ENCODE data around the gene COX4I2.
"Not testable (repeated sequence)": the region's sequence is repeated elsewhere in the genome, so short reads cannot be mapped to it uniquely, and the experiment has no call there.

Gene COX4I2

GRCh38 chr20:31666258-31667042 lies 28.7 kb downstream of the COX4I2 start:
- ChIA-PET POLR2A (no interaction called here), CTCF (interaction anchor here (0.6 to 10.7 kb wide), 4 partner anchors 10 to 57 kb away, joined by 4 to 534 read pairs (median 52); partner anchors contain the start of gene BCL2L1)
- H3K4me3 ChIP-seq (ENCODE audit: low read depth, low read length), result no peak overlapping the region
- no peak for DNase-seq (ENCODE audit: low read depth, low spot score)
- TF ChIP-seq, protein P1, sequence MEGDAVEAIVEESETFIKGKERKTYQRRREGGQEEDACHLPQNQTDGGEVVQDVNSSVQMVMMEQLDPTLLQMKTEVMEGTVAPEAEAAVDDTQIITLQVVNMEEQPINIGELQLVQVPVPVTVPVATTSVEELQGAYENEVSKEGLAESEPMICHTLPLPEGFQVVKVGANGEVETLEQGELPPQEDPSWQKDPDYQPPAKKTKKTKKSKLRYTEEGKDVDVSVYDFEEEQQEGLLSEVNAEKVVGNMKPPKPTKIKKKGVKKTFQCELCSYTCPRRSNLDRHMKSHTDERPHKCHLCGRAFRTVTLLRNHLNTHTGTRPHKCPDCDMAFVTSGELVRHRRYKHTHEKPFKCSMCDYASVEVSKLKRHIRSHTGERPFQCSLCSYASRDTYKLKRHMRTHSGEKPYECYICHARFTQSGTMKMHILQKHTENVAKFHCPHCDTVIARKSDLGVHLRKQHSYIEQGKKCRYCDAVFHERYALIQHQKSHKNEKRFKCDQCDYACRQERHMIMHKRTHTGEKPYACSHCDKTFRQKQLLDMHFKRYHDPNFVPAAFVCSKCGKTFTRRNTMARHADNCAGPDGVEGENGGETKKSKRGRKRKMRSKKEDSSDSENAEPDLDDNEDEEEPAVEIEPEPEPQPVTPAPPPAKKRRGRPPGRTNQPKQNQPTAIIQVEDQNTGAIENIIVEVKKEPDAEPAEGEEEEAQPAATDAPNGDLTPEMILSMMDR (IDR thresholded peaks at IDR 0.05; ENCODE audit: insufficient read depth, low read length, missing control alignments), result no peak

GRCh38 chr20:31667315-31668285 lies 29.9 kb downstream of the COX4I2 start:
- no peak overlapping the region for H3K4me3 ChIP-seq (ENCODE audit: low read depth, low read length)
- TF ChIP-seq, protein P1 (IDR thresholded peaks at IDR 0.05; ENCODE audit: insufficient read depth, low read length, missing control alignments), result no peak
- CTCF ChIA-PET, result interaction anchor here (0.6 to 4.8 kb wide), 3 partner anchors 33 to 56 kb away, joined by 3 to 32 read pairs (median 4); partner anchors contain the start of gene BCL2L1
- POLR2A ChIA-PET, result no interaction called here
- DNase-seq (ENCODE audit: low read depth, low spot score), result no peak

GRCh38 chr20:31668944-31669343 lies 31.2 kb downstream of the COX4I2 start:
- H3K4me3 ChIP-seq (ENCODE audit: low read depth, low read length); DNase-seq (ENCODE audit: low read depth, low spot score); POLR2A ChIA-PET: not testable (repeated sequence)
- CTCF ChIA-PET, result interaction anchor here (1.4 to 4.8 kb wide), 2 partner anchors 35 to 55 kb away, joined by 5 to 32 read pairs; partner anchors contain the start of gene BCL2L1

DNA sequence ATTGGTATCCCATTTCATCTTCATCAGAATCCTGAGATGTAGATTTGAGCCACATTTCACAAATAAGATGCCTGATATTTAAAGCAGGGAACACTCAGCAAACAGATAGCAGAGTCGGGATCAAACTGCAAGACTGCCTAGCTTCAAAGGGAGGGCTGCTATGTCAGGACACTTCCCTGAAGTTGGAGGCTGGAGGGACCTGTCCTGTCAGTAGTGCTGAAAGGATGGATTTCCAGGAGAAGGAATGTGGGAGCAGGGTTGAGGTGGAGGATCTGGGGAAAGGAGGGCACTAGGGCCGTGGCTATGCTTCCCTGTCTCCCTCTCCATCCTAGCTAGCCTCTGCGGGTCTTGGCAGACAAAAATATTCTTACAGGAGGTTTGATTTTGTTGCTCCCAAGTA lies 32.2 kb downstream of the COX4I2 start:
- no peak overlapping the region for H3K4me3 ChIP-seq (ENCODE audit: low read depth, low read length)
- no peak for DNase-seq (ENCODE audit: low read depth, low spot score)
- POLR2A ChIA-PET, result no interaction called here
- CTCF ChIA-PET, result interaction anchor here (1.4 to 4.8 kb wide), 3 partner anchors 9 to 54 kb away, joined by 5 to 41 read pairs (median 32); partner anchors contain the start of gene BCL2L1
- TF ChIP-seq, protein P1 (IDR thresholded peaks at IDR 0.05; ENCODE audit: insufficient read depth, low read length, missing control alignments), result no peak

GRCh38 chr20:31670371-31671228 lies 32.9 kb downstream of the COX4I2 start:
- H3K4me3 ChIP-seq (ENCODE audit: low read depth, low read length), result no peak overlapping the region
- DNase-seq (ENCODE audit: low read depth, low spot score), result no peak
- TF ChIP-seq, protein P1 (IDR thresholded peaks at IDR 0.05; ENCODE audit: insufficient read depth, low read length, missing control alignments), result no peak
- CTCF ChIA-PET, result interaction anchor here (1.2 to 4.8 kb wide), 4 partner anchors 10 to 53 kb away, joined by 3 to 41 read pairs (median 18); partner anchors contain the start of gene BCL2L1
- POLR2A ChIA-PET, result no interaction called here

- ChIA-PET CTCF (interaction anchor here (1.2 to 3.2 kb wide), 3 partner anchors 10 to 52 kb away, joined by 3 to 41 read pairs (median 5); partner anchors contain the start of gene BCL2L1), POLR2A (no interaction called here)
- no peak for DNase-seq (ENCODE audit: low read depth, low spot score)
- TF ChIP-seq, protein P1 (IDR thresholded peaks at IDR 0.05; ENCODE audit: insufficient read depth, low read length, missing control alignments), result no peak
- H3K4me3 ChIP-seq (ENCODE audit: low read depth, low read length), result no peak overlapping the region
These were observed 33.6 kb downstream of the COX4I2 start for GRCh38 chr20:31671324-31671723.

Data from AG04449 (cell line).